ENCODE results near the gene NR1D2.

DNA sequence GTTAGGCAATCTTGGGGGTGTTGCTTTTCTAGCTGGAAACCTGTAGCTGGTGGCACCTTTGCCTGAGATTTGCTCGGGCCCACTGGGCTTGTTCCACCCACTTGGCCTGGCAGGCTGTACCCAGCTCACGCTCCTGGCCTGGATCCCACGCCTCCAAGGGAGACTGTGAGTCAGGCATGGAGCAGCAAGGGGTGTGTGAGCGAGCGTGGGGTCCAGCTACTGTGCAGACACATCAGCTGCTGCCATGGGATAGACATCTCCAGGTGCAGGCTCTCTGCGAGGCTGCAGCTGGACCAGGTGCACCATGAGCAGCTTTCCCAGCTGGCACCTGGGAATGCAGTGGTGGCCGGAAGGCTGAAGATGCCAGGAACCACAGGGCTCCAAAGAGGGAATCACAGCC lies 36.0 kb downstream of the NR1D2 start:
- TF ChIP-seq ZNF274 (IDR thresholded peaks at IDR 0.05; ENCODE audit: low read depth, low read length) (no peak), YY1 (IDR thresholded peaks at IDR 0.05; ENCODE audit: insufficient read depth, insufficient read length) (no peak), SUZ12 (IDR thresholded peaks at IDR 0.05; ENCODE audit: extremely low read depth, insufficient read depth, insufficient read length) (no peak)

All from NT2/D1 (cell line).